Measurements from ENCODE around the gene JAKMIP1.

- TF ChIP-seq, protein P1, sequence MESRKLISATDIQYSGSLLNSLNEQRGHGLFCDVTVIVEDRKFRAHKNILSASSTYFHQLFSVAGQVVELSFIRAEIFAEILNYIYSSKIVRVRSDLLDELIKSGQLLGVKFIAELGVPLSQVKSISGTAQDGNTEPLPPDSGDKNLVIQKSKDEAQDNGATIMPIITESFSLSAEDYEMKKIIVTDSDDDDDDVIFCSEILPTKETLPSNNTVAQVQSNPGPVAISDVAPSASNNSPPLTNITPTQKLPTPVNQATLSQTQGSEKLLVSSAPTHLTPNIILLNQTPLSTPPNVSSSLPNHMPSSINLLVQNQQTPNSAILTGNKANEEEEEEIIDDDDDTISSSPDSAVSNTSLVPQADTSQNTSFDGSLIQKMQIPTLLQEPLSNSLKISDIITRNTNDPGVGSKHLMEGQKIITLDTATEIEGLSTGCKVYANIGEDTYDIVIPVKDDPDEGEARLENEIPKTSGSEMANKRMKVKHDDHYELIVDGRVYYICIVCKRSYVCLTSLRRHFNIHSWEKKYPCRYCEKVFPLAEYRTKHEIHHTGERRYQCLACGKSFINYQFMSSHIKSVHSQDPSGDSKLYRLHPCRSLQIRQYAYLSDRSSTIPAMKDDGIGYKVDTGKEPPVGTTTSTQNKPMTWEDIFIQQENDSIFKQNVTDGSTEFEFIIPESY (IDR thresholded peaks at IDR 0.05; ENCODE audit: extremely low read depth, insufficient replicate concordance, low read length): no peak
- TF ChIP-seq CTCF (IDR thresholded peaks at IDR 0.05 in 2 of 3, conservative IDR thresholded peaks at IDR 0.05 in 1 of 3; ENCODE audit: borderline replicate concordance in 1 of 3, insufficient read depth in 1 of 3, low read depth in 2 of 3, low read length in 2 of 3): no peak
- no peak for TF ChIP-seq SP1 (IDR thresholded peaks at IDR 0.05; ENCODE audit: low read depth)
Measured at GRCh38 chr4:6183740-6184139, 16.6 kb downstream of the JAKMIP1 start.
